Type B pancreatic cell (in vitro differentiated cells): ENCODE measurements around the gene PRR15. TPM values are rescaled to one million over a fixed set of nuclear protein-coding genes. Genes with fewer than 3 reads are reported as not detected.

Source experiments
- DNase-seq: peaks from one replicate; pipeline ENCODE4 v3.0.0; 2021; ENCODE audit warnings: mixed read lengths; ENCODE audit not compliant: unreplicated experiment; ENCODE audit errors: extremely low spot score
- H3K27ac Mint-ChIP-seq: 2 replicates; pipeline ENCODE4 v1.8.0; 2021; ENCODE audit warnings: mild to moderate bottlenecking, mixed read lengths
- H3K27me3 Mint-ChIP-seq: 2 replicates; pipeline ENCODE4 v1.8.0; 2021; ENCODE audit warnings: mixed read lengths
- H3K36me3 Mint-ChIP-seq: 2 replicates; pipeline ENCODE4 v1.8.0; 2021; ENCODE audit warnings: mixed read lengths
- H3K4me1 Mint-ChIP-seq: one replicate; pipeline ENCODE4 v1.8.0; 2021; ENCODE audit warnings: mixed read lengths; ENCODE audit not compliant: unreplicated experiment
- H3K4me3 Mint-ChIP-seq: 2 replicates; pipeline ENCODE4 v1.8.0; 2021; ENCODE audit warnings: mild to moderate bottlenecking, mixed read lengths
- H3K9me3 Mint-ChIP-seq: 2 replicates; pipeline ENCODE4 v1.8.0; 2021; ENCODE audit warnings: mixed read lengths
- total RNA-seq: library from RNA; stranded (reverse); gene quantifications from 2 replicates; pipeline ENCODE4 v1.2.1, GENCODE V29; 2021; ENCODE audit warnings: low replicate concordance
- TF ChIP-seq, protein P1 (sequence below): fragments of 200-600 bp; sonication (generic); conservative IDR thresholded peaks from 2 replicates; pipeline ENCODE4 v1.5.0; 2021; ENCODE audit warnings: antibody characterized with exemption, mild to moderate bottlenecking

The PRR15 gene
- total RNA-seq, 1 donor from 2014 or later = 10.8 TPM

DNA sequence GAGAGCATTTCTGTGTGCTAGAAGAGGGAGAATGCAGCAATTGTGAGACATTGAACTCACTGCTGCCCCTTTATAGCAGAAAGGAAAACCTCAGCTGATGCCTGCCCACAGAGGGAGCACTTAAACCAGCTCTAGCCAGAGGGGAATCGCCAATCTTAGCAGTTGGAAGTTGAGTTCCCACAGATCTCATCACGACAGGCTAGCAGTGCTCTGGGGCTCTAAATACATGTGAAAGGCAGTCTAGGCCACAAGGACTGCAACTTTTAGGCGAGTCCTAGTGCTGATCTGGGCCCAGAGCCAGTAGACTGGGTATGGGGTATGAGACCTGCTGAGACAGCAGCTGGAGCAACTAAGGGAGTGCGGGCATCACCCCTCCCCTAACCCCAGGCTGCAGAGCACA lies 25.2 kb upstream of the PRR15 start:
- no peaks in the 10 kb centered on the region for H3K36me3 Mint-ChIP-seq
- H3K27ac Mint-ChIP-seq = no peak overlapping the region
- H3K9me3 Mint-ChIP-seq = no peaks in the 10 kb centered on the region
- H3K4me3 Mint-ChIP-seq = no peak overlapping the region
- DNase-seq = no peak
- TF ChIP-seq, protein P1, sequence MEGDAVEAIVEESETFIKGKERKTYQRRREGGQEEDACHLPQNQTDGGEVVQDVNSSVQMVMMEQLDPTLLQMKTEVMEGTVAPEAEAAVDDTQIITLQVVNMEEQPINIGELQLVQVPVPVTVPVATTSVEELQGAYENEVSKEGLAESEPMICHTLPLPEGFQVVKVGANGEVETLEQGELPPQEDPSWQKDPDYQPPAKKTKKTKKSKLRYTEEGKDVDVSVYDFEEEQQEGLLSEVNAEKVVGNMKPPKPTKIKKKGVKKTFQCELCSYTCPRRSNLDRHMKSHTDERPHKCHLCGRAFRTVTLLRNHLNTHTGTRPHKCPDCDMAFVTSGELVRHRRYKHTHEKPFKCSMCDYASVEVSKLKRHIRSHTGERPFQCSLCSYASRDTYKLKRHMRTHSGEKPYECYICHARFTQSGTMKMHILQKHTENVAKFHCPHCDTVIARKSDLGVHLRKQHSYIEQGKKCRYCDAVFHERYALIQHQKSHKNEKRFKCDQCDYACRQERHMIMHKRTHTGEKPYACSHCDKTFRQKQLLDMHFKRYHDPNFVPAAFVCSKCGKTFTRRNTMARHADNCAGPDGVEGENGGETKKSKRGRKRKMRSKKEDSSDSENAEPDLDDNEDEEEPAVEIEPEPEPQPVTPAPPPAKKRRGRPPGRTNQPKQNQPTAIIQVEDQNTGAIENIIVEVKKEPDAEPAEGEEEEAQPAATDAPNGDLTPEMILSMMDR = no peak
- no peaks in the 10 kb centered on the region for H3K4me1 Mint-ChIP-seq
- no peaks in the 10 kb centered on the region for H3K27me3 Mint-ChIP-seq

DNA sequence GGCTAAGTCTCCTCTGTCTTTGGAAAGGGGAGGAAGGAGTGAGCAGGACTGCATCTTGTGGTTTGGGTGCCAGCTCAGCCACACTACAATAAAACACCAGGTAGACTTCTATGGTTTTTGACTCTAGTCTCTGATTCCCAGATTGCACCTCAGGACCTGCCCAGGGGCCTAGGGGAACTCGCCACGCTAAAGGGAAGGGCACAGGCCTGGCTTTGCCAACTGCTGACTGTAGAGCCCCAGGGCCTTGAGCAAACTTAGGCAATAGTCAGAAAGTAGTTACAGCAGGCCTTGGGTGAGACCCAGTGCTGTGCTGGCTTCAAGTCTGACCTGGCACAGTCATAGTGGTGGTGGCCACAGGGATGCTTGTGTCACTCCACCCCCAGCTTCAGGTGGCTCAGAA lies 24.2 kb upstream of the PRR15 start:
- TF ChIP-seq, protein P1 = no peak
- Mint-ChIP-seq H3K4me3 (no peak overlapping the region), H3K27me3 (no peaks in the 10 kb centered on the region), H3K9me3 (no peaks in the 10 kb centered on the region), H3K4me1 (no peaks in the 10 kb centered on the region), H3K36me3 (no peaks in the 10 kb centered on the region), H3K27ac (no peak overlapping the region)
- no peak for DNase-seq

DNA sequence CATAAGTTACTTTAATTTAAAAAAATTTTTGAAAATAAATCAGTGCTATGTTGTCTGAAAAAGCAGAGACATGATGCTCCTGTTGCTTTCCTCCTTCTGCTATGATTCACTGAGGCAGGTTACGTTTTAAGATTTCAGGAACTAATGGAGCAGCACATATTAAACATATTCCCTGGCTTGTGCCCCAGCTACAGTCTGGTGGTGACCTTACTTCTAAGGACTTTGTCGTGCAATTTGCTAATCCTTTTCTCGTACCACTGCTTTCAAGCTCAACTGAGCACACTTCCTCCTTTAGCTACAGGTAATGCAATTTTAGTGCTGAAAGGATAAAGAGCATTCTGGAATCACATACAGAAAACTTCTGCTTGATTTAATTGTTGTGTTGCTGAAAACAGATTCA lies 16.2 kb upstream of the PRR15 start:
- Mint-ChIP-seq H3K27ac (no peak overlapping the region), H3K4me3 (no peak overlapping the region)
- TF ChIP-seq, protein P1 = no peak

DNA sequence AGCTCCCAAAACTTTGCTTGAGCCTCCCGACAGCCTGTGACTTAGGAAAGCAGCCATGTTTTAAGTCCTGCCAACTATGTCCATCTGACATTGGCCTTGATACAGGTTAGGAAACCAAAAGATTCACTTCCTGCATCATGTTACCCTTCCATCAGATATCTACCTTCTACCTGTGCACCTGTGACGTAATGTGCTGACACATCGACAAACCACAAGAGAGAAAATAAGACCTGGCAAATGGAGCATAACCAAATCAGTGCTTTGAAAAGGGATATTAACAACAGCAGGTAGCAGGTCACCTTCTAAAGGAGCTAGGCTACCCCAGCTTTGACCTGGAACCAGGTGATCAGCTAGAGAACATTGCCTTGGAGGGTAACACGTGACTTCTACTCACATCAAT lies 14.8 kb upstream of the PRR15 start:
- DNase-seq = no peak
- Mint-ChIP-seq H3K27me3 (no peaks in the 10 kb centered on the region), H3K4me3 (no peak overlapping the region), H3K4me1 (no peaks in the 10 kb centered on the region), H3K27ac (no peak overlapping the region), H3K36me3 (no peaks in the 10 kb centered on the region), H3K9me3 (no peaks in the 10 kb centered on the region)
- TF ChIP-seq, protein P1 = no peak

More for the DNA sequence above, 16.2 kb upstream of the PRR15 start:
- H3K36me3 Mint-ChIP-seq = no peaks in the 10 kb centered on the region
- no peaks in the 10 kb centered on the region for H3K4me1 Mint-ChIP-seq
- DNase-seq = no peak
- H3K9me3 Mint-ChIP-seq = no peaks in the 10 kb centered on the region
- no peaks in the 10 kb centered on the region for H3K27me3 Mint-ChIP-seq

DNA sequence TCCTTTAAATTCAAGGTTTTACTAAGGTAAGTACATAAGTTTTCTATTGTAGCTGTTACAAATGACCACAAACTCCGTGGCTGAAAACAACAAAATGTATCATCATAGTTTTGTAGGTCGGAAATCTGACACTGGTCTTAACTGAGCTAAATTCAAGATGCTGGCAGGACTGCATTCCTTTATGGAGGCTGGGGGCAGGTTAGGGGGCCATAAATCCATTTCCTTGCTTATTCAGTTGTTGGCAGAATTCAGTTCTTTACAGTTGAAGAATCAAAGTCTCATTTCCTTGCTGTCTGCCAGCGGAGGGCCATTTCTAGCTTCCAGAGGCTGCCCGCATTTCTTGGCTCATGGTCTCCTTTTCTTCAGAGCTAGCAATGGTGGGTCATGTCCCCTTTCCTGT lies 11.2 kb upstream of the PRR15 start:
- no peaks in the 10 kb centered on the region for H3K27me3 Mint-ChIP-seq
- no peaks in the 10 kb centered on the region for H3K4me1 Mint-ChIP-seq
- no peak overlapping the region for H3K4me3 Mint-ChIP-seq
- H3K36me3 Mint-ChIP-seq = no peaks in the 10 kb centered on the region
- no peak overlapping the region for H3K27ac Mint-ChIP-seq
- DNase-seq = no peak
- H3K9me3 Mint-ChIP-seq = no peaks in the 10 kb centered on the region
- TF ChIP-seq, protein P1 = no peak

DNA sequence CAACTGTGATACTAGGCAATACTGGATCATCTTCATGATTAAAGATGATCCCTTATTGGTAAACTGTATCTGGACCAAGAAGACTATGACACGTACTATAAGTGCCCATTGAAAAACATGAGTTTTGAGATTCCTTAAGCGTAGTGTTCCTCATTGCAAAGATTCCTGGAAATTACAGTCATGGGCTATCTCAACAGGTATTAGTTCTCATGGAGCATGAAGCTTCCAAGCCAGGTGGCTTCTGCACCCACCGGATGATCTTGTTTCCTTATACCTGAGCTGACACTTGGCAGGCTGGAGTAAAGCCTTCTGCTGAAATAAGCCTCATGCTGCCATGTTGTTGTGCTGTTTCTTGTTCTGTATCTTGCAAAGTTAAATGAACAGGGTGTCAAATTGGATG lies 8.6 kb upstream of the PRR15 start:
- Mint-ChIP-seq H3K27me3 (no peaks in the 10 kb centered on the region), H3K36me3 (no peaks in the 10 kb centered on the region), H3K4me3 (no peak overlapping the region), H3K9me3 (no peaks in the 10 kb centered on the region), H3K27ac (no peak overlapping the region), H3K4me1 (no peaks in the 10 kb centered on the region)
- TF ChIP-seq, protein P1 = no peak
- DNase-seq = no peak
